ENCODE results near the gene HARS2.
"Not testable (repeated sequence)": the region's sequence is repeated elsewhere in the genome, so short reads cannot be mapped to it uniquely, and the experiment has no call there.

HARS2 gene

GRCh38 chr5:140700177-140701144, 9.2 kb downstream of the HARS2 start, which contains the start of gene ZMAT2:
Gene ZMAT2, plus strand, starts transcription at chr5:140700447. Its CDS starts 14 bp downstream, at chr5:140700461.
- DNase-seq = peak; percentile 92

DNA sequence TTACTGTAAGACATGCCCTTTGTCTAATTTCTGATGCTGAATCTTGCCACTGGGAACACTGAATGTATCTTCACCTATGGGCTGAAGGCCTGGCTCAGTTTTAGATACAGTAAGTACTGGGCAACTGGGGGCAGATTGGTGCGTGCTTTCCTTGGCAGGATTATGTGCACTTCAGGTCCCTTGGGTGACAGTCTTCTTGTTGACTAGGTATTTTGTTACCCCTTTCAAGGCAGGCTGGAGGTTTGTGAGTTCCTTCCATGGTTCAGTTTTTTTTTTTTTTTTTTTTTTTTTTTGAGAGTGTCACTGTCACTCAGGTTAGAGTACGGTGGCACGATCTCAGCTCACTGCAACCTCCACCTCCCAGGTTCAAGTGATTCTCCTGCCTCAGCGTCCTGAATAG, 16.6 kb downstream of the HARS2 start:
- DNase-seq = no peak

GRCh38 chr5:140708787-140709186, 17.5 kb downstream of the HARS2 start:
- DNase-seq = not testable (repeated sequence)

GRCh38 chr5:140710899-140711552, 19.8 kb downstream of the HARS2 start:
- DNase-seq = peak; percentile 82

- no peak for DNase-seq
These were observed 20.5 kb downstream of the HARS2 start for GRCh38 chr5:140711794-140712193.

DNA sequence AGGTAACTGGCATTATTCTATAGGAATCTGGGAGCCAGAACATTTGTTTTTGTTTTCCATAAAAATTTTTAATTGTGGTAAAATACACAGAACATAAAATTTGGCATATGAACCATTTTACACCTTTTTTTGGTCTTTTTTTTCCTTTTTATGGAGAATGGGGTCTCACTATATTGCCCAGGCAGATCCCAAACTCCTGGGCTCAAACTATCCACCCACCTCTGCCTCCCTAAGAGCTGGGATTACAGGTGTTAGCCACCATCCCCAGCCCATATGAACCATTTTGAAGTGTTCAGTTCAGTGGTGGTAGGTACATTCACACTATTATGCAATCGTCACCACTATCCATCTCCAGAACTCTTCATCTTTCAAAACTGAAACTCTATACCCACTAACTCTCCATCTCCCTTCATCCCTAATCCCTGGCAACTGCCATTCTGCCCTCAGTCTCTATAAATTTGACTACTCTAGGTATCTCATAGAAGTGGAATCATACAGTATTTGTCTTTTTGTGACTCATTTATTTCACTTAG, 22.4 kb downstream of the HARS2 start:
- DNase-seq = no peak

- DNase-seq = not testable (repeated sequence)
These were observed 25.0 kb downstream of the HARS2 start for GRCh38 chr5:140716238-140716637.

DNA sequence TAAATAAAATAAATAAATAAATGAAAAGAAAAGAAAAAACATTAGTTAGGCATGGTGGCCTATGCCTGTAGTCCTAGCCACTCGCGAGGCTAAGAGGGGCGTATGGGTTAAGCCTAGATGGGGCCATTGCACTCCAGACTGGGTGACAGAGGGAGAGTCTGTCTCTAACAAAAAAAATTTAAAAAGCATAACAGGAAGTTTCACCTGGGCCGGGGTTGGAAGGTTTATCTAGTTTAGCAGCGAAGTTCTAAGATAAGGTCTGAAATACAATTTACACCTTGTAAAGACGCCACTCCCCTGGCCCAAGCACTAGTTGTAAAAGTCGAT, 27.0 kb downstream of the HARS2 start:
- no peak for DNase-seq

DNA sequence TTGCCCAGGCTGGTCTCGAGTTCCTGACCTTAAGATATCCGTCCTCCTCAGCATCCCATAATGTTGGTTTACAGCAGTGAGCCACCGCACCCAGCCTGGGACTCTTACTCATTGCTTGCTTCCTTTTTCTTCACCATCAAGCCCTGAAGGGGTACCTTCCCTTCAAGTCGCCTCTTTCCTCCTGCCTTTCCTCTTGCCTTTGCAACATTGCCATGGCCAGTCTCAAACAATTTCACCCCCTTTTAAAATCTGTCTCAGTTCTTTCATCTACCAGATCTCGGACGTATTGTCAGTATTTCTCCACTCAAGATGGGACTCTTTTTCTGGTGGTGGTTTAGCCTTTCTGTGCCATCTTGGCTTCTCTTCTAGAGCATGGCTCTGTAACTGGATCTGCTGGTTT, 29.5 kb downstream of the HARS2 start:
- DNase-seq = not testable (repeated sequence)

GRCh38 chr5:140721395-140721794, 30.1 kb downstream of the HARS2 start:
- not testable (repeated sequence) for DNase-seq

- peak; percentile 67 for DNase-seq
These were observed 34.7 kb downstream of the HARS2 start for GRCh38 chr5:140725799-140726471.

- no peak for DNase-seq
These were observed 41.8 kb downstream of the HARS2 start for GRCh38 chr5:140733098-140733497.

DNA sequence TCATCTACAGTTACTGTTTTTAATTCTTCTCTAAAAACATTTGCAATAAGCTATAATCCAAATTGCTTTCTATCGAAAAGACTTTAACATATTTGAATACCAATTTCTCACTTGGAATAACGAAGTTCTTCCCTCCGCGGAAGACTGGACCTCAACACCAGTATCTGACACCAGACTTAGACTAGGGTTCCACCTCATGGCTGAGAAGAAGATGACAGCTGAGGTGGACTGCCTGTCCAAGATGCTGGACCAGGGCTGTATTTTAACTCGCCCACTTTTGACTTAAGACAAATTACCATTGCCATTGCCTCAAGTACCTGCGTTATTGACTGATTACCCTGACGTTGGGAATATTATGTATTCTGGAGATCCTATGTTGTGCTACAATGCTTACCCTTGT, 43.1 kb downstream of the HARS2 start:
- DNase-seq = no peak

DNA sequence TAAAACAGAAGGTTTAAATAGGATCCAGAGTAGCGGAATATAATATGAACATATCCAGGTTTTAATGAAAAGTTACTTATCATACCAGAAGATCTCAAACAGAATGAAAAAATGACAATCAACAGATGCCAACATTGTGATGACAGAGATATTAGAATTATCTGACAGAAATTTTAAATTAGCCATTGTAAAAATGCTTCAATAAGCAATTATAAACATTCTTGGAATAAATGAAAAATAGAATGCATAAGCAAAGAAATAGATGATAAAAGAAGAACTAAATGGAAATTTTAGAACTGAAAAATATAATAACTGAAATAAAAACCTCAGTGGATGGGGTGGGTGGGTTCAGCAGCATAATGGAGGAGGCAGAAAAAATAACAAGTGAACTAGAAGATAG, 46.2 kb downstream of the HARS2 start:
- no peak for DNase-seq

GRCh38 chr5:140741967-140742366, 50.7 kb downstream of the HARS2 start:
- DNase-seq = no peak
